ENCODE data around the gene LMBRD1.

The LMBRD1 gene

DNA sequence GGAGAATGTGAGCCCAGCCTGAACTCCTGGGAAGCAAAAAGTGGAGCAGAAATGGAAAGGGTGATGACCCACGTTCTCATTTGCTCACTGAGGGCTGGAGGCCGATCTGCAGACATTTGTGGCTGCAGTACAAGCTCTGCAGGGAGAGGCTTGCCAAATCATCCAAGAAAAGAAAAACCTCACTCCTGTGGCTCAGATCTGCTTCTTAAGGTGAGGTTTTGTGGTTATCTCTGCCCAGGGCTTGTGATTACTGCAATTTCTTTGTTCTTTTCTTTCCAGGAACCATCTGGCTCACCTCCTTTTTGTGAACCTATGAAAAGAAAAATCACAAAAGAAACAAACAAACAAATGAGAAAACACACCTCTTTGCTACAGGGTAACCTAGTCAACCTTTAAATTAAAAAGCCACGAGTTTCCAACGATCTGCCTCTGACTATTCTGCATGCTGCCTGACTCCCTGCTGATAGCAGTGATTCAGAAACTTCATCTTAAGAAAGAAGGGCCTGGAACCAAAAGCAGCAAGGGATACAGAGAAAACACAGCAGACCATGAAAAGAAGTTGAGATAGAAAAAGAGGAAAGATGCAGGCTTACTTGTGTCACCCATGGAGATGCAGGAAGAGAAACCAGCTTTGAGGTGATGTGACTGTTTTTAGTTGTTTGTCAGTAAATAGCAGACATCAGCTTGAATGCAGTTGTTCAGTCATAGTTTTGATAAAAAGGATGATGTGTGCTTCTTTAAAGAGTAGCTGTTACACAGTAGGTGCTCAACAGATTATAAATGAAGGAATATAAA, 165.1 kb downstream of the LMBRD1 start:
- DNase-seq (ENCODE audit: low read depth in 2 of 2) = no peak

DNA sequence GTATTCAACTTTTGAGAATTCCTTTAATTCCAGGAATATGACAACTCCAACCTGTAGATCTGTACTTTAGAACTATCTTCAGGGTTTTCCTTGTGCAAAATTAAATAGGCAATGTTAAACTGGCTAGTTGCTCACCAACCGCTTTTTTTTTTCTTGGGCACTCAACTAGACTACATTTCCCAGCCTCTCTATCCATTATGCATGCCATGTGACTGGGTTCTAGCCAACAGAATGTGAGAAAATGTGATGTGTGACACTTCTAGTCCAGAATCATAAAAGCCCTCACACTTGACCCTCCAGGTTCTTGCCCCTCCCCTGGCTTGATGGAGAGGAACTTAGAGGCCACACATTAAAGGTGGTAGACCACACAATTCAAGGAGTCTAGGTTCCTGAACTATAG, 166.0 kb downstream of the LMBRD1 start:
- DNase-seq (ENCODE audit: low read depth in 2 of 2) = no peak

GRCh38 chr6:69627625-69628024, 169.2 kb downstream of the LMBRD1 start:
- DNase-seq (ENCODE audit: low read depth in 2 of 2) = no peak

DNA sequence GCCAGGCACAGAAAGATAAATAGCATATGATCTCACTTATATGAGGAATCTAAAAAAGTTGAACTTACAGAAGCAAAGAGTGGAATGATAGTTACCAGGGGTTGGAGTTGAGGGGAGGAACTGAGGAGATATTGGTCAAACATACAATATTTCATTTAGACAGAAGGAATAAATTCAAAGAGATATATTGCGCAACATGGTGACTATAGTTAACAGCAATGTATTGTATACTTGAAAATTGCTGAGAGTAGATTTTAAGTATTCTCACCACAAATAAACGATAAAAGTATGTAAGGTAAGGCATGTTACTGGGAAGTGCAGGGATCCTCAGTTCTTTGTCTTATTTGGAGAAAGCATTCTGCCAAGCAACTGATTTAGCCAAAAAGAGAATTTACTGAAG, 171.9 kb downstream of the LMBRD1 start:
- DNase-seq (ENCODE audit: low read depth in 2 of 2) = no peak

Data from stimulated activated CD8-positive, alpha-beta memory T cell treated with anti-CD3 and anti-CD28 coated beads, Interleukin-7, amount 100 ng/mL, for 1 hour (primary cell).